Measurements from ENCODE around the gene TXNL4A.
A peak's percentile ranks its signal among the peaks of the same experiment; 100 is the strongest.

TXNL4A gene

DNA sequence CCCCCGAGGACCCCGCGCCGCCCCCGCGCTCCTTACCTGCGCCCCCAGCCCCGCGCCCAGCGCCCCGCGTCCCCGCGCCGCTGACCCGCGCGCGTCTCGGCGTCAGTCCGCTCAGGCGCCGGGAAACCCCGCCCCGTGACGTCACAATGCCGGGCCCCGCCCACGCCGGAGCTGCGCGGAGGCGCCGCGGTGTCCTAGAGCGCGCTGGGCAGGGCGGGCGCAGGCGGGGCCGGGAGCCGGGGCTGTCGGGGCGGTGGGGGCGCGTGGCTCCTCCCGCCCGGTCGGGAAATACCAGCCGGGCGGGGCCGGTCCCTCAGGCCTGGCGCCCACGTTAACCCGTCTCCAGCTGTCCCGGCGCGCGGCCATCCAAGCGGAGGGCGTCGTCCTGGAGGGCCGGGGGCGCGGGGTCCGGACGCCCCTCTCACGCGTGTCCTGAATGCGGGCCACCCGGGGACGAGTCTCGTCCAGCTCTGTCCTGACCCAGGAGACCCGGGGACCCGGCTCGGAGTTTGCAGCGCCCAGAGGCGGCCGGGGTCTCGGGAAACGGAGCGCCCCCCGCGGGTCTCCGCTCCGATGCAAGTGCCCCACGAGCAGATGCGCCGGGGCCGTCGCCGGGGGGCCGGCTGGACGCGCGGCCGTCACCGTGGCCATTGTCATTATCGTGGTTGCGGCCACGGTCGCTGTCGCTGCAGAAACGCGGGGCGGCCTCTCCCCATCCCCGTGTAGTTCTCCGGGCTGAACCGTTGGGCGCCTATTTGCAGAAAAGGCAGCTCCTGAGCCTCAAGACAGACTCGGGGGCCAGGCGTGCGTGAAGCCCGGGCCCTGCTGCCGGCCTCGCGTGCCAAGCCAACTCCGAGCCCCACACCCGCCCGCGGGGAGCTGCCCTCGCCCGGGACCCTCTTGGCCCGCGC is 36.6 kb downstream of the TXNL4A start, which contains the start of gene SLC66A2:
SLC66A2 (minus strand) TSS at position 109 of the 911 bp plus-strand sequence. CDS start 727 bp downstream, outside the sequence.
- H3K4me3 ChIP-seq (ENCODE audit: low read length), result peak within 1 kb of the TSS; percentile 93
- H3K4me2 ChIP-seq (ENCODE audit: low read length), result peak within 1 kb of the TSS; percentile 99
- peaks cover 8% of the 10 kb centered on the region for H3K4me1 ChIP-seq (ENCODE audit: control insufficient read depth, insufficient read depth, low read length)
- H3K9me3 ChIP-seq (replicated peaks; ENCODE audit: low read length), result no peaks in the 10 kb centered on the region
- H3K36me3 ChIP-seq (ENCODE audit: insufficient read depth, low read length), result peaks cover 8% of the 10 kb centered on the region
- peak within 1 kb of the TSS; percentile 86 for H3K9ac ChIP-seq (ENCODE audit: low read depth, low read length)
- H3K27me3 ChIP-seq (ENCODE audit: control insufficient read depth, insufficient read depth, low read length), result no peaks in the 10 kb centered on the region

DNA sequence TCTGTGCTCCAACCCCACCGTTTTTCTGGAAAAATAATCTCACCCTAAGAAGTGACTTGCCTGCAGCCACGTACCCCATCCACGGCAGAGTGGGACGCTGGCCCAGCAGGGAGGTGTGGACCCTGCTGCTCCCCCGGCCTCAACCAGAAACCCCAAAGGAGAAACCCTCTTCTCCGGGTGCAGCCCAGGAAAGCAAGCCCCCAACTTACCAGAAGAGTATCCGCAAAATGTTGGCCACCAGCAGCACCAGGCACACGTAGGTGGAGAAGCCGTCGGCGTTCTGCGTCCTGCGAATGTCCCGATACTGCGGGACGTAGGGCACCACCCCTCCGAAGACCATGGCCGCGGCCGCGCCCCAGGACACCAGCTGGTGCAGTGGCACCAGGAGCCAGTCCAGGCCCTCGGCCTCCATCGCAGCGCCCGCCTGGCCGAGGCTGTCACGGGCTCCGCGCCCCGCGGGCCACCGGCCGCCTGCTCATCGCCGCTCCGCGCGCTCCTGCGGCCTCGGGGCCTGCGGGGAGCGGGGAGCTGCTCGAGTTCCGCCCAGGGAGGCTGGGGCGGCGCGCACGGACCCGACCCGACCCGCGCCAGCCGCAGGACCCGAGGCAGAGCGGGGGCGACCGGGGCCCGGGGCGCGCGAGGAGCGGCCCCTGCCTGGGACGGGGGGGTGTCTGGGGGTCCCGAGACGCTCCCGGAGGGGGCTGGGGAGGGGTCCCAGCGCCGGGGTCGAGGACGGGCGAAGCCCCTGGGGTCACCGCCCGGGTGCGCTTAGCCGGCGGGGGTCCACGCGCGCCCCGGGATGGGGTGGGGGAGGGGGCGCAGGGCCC is 37.6 kb downstream of the TXNL4A start:
- peaks cover 8% of the 10 kb centered on the region for H3K4me1 ChIP-seq (ENCODE audit: control insufficient read depth, insufficient read depth, low read length)
- H3K4me3 ChIP-seq (ENCODE audit: low read length), result peak overlapping the region; percentile 93
- H3K4me2 ChIP-seq (ENCODE audit: low read length), result peak overlapping the region; percentile 99
- H3K9ac ChIP-seq (ENCODE audit: low read depth, low read length), result peak overlapping the region; percentile 85
- peaks cover 8% of the 10 kb centered on the region for H3K36me3 ChIP-seq (ENCODE audit: insufficient read depth, low read length)
- no peaks in the 10 kb centered on the region for H3K9me3 ChIP-seq (replicated peaks; ENCODE audit: low read length)
- no peaks in the 10 kb centered on the region for H3K27me3 ChIP-seq (ENCODE audit: control insufficient read depth, insufficient read depth, low read length)

DNA sequence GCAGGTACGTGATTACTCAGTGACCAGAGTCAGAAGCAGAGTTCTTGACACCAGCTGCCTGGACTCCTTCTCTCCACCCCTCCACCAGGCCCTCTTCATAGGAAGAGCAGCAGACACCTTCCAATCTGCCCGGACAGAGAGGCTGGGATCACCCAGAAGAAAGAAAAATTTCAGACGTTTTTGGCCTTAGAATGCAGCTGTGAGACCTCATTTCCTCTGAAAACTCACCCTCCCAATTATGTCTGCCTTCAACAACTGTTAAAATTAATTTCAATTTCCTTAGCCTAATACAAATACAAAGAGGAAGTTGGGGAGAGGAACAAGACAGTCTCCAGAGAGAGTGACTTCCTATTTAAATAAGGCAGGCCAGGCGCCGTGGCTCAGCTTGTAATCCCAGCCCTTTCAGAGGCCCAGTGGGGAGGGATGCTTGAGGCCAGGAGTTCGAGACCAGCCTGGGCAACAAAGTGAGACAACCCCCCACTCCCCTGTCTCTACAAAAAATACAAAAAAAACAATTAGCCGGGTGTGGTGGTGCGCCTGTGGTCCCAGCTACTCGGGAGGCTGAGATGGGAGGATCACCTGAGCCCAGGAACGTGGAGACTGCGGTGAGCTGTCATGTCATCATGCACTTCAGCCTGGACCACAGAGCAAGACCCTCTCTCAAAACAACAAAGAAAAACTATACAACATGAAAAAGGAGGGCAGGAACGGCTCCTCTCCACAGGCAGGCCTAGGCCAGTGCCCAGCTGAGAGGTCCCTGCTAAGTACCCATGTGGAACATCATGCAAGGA is 38.5 kb downstream of the TXNL4A start:
- Histone ChIP-seq H3K4me1 (ENCODE audit: control insufficient read depth, insufficient read depth, low read length) (peaks cover 8% of the 10 kb centered on the region), H3K4me3 (ENCODE audit: low read length) (peak overlapping the region; percentile 93), H3K9ac (ENCODE audit: low read depth, low read length) (peak overlapping the region; percentile 85), H3K9me3 (replicated peaks; ENCODE audit: low read length) (no peaks in the 10 kb centered on the region), H3K27me3 (ENCODE audit: control insufficient read depth, insufficient read depth, low read length) (no peaks in the 10 kb centered on the region), H3K36me3 (ENCODE audit: insufficient read depth, low read length) (peaks cover 8% of the 10 kb centered on the region), H3K4me2 (ENCODE audit: low read length) (peak overlapping the region; percentile 99)

DNA sequence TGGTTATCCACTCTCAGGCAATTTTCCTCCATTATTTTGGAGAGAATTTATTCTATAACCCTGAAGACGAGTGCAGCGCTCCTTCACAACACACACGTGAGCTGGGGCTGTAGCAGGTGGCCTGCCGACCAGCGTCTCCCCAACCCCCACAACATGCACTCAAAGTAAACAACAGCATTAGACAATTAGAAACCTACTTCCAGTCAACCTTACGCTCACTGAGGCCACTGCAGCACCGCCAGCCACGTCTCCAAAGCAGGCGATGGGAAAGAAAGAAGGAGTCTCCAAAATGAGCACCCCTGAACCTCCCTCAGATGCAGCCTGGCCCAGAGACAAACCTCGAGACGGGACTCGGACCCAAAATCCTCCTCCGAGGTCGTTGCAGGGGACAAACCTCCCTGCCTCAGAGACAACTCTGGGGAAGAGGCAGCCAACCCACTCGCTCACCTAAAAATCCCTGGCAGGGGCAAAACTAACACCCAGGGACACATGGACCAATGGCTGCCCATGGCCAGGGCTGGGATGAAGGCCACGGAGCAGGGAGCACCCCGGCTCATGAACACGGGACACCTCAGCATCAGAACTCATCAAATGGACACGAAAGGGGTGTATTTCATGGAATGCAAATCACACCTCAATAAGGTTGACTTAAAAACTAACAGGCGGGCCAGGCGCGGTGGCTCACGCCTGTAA is 39.5 kb downstream of the TXNL4A start:
- H3K9ac ChIP-seq (ENCODE audit: low read depth, low read length), result no peak overlapping the region
- H3K36me3 ChIP-seq (ENCODE audit: insufficient read depth, low read length), result peaks cover 8% of the 10 kb centered on the region
- H3K4me3 ChIP-seq (ENCODE audit: low read length), result no peak overlapping the region
- no peaks in the 10 kb centered on the region for H3K9me3 ChIP-seq (replicated peaks; ENCODE audit: low read length)
- H3K4me1 ChIP-seq (ENCODE audit: control insufficient read depth, insufficient read depth, low read length), result peaks cover 8% of the 10 kb centered on the region
- no peak overlapping the region for H3K4me2 ChIP-seq (ENCODE audit: low read length)
- no peaks in the 10 kb centered on the region for H3K27me3 ChIP-seq (ENCODE audit: control insufficient read depth, insufficient read depth, low read length)

DNA sequence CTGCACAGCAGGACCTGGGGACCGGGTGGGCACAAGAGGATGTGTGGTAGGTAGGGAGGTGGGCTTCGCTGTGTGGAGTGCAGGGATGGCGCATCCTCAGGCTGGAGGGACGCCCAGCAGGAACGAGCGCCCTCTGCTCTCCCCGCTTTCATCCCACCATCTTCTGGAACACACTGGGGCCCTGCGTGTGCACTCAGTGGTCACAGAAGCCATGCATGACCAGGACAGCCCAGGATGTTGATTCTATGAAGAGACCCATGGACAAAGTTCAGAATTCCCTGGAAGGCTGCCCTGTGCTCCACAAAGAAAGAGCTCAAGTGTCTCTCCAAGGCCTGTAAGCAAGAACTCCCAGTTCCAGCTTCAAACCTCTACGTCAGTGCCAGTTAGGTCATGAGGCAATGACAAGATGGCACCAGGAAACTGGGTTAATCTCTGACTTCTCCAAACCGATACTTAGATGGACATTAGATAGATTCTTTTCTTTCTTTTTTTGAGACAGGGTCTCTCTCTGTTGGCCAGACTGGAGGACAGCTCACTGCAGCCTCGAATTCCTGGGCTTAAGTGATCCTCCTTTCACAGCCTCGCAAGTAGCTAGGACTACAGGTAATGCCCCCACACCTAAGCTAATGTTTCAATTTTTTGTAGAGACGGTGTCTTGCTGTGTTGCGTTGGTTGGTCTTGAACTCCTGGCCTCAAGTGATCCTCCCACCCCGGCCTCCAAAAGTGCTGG is 40.3 kb downstream of the TXNL4A start:
- no peaks in the 10 kb centered on the region for H3K9me3 ChIP-seq (replicated peaks; ENCODE audit: low read length)
- H3K9ac ChIP-seq (ENCODE audit: low read depth, low read length), result no peak overlapping the region
- H3K4me3 ChIP-seq (ENCODE audit: low read length), result no peak overlapping the region
- no peaks in the 10 kb centered on the region for H3K27me3 ChIP-seq (ENCODE audit: control insufficient read depth, insufficient read depth, low read length)
- peaks cover 11% of the 10 kb centered on the region for H3K36me3 ChIP-seq (ENCODE audit: insufficient read depth, low read length)
- H3K4me1 ChIP-seq (ENCODE audit: control insufficient read depth, insufficient read depth, low read length), result peaks cover 8% of the 10 kb centered on the region
- H3K4me2 ChIP-seq (ENCODE audit: low read length), result no peak overlapping the region

DNA sequence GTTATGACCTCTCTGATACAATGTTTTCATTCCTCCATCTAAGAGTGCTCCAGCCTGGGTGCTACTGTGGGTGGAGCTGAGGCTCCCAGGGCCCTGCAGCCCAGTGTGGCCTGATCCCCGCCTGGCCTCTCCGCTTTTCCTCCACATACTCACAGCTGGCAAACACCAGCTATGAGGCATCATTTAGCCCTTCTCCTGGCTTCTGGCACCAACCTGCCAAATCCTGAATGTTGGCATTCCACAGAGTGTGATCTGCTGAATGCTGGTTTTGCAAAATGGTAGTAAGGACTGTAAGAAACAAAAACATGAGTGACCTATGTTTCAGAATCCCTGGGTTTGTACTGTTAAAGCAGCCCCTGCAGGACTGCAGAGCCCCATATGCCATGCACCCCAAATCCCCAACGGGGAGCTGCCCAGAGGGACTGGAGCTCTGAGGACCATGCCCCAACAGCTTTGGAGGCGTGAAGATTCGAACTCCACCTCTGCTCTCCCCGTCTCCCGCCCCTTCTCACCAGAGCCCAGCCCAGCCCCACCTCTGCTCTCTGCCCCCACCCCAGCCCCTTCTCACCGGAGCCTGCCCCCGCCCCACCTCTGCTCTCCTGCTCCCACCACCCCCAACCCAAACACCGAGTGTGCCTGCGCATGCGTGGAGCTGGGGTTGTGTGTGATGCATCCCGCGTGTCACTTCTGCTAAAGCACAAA is 41.2 kb downstream of the TXNL4A start:
- no peak overlapping the region for H3K9ac ChIP-seq (ENCODE audit: low read depth, low read length)
- H3K36me3 ChIP-seq (ENCODE audit: insufficient read depth, low read length), result peaks cover 19% of the 10 kb centered on the region
- no peak overlapping the region for H3K4me3 ChIP-seq (ENCODE audit: low read length)
- peaks cover 8% of the 10 kb centered on the region for H3K4me1 ChIP-seq (ENCODE audit: control insufficient read depth, insufficient read depth, low read length)
- H3K27me3 ChIP-seq (ENCODE audit: control insufficient read depth, insufficient read depth, low read length), result no peaks in the 10 kb centered on the region
- H3K9me3 ChIP-seq (replicated peaks; ENCODE audit: low read length), result no peaks in the 10 kb centered on the region
- H3K4me2 ChIP-seq (ENCODE audit: low read length), result no peak overlapping the region

DNA sequence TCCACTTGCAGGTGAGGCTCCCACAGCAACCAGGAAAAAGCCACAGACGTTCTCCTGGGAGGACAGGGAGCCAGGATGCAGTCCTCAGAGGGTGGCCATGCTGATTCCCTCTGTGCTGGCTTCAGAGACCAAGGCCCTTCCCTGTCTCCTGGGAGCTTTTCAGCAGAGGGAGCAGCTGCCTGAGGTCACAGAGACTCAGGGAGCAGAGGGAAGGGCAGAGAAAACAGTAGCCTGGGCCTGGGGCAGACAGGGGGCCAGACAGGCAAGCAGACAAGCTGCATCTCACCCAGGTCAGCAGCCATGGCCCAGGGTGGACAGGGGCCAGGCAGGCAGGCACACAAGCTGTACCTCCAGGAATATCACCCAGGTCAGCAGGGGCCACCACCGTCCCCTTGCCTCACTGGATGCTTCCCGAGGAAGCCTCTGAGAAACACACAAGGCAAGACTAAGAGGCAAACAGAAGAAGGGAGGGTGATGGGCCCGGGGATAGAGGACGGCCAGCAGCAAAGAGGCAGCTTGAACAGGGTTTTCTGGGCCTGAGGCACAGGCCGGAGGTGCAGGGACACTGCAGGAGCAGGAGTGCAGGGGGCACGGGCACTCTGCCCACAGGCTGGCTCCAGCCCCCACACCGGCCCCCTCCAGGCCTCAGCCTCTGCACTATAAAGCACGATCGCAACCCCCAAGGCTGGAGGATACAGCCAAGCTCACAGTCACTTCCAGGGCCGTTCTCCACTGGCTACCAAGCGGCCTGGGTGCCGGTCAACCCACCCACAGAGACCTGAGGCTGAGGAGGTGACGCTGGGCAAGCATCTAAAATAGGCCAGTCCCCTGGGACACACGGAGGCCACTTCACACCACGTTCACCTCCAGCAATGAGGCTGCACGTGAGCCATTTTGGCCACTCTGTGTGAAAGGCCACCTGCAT is 43.0 kb downstream of the TXNL4A start:
- Histone ChIP-seq H3K36me3 (ENCODE audit: insufficient read depth, low read length) (peaks cover 33% of the 10 kb centered on the region), H3K9me3 (replicated peaks; ENCODE audit: low read length) (no peaks in the 10 kb centered on the region), H3K27me3 (ENCODE audit: control insufficient read depth, insufficient read depth, low read length) (no peaks in the 10 kb centered on the region), H3K4me1 (ENCODE audit: control insufficient read depth, insufficient read depth, low read length) (peaks cover 8% of the 10 kb centered on the region), H3K9ac (ENCODE audit: low read depth, low read length) (no peak overlapping the region), H3K4me3 (ENCODE audit: low read length) (no peak overlapping the region), H3K4me2 (ENCODE audit: low read length) (no peak overlapping the region)

DNA sequence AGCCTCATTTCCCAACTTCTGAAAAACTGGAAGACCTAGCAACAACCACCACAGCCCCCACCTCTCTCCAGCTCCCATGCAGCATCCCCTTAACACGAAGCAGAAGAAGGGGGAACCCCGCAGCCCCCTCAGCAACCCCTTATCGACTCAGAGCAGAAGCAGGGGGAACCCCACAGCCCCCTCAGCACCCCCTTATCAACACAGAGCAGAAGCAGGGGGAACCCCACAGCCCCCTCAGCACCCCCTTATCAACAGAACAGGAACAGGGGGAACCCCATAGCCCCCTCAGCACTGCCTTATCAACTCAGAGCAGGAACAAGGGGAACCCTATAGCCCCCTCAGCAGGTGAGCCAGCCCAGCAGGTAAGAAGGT is 43.6 kb downstream of the TXNL4A start:
- H3K4me3 ChIP-seq (ENCODE audit: low read length), result no peak overlapping the region
- H3K36me3 ChIP-seq (ENCODE audit: insufficient read depth, low read length), result peaks cover 33% of the 10 kb centered on the region
- no peaks in the 10 kb centered on the region for H3K9me3 ChIP-seq (replicated peaks; ENCODE audit: low read length)
- no peak overlapping the region for H3K9ac ChIP-seq (ENCODE audit: low read depth, low read length)
- H3K4me1 ChIP-seq (ENCODE audit: control insufficient read depth, insufficient read depth, low read length), result peaks cover 3% of the 10 kb centered on the region
- H3K27me3 ChIP-seq (ENCODE audit: control insufficient read depth, insufficient read depth, low read length), result no peaks in the 10 kb centered on the region
- H3K4me2 ChIP-seq (ENCODE audit: low read length), result no peak overlapping the region

DNA sequence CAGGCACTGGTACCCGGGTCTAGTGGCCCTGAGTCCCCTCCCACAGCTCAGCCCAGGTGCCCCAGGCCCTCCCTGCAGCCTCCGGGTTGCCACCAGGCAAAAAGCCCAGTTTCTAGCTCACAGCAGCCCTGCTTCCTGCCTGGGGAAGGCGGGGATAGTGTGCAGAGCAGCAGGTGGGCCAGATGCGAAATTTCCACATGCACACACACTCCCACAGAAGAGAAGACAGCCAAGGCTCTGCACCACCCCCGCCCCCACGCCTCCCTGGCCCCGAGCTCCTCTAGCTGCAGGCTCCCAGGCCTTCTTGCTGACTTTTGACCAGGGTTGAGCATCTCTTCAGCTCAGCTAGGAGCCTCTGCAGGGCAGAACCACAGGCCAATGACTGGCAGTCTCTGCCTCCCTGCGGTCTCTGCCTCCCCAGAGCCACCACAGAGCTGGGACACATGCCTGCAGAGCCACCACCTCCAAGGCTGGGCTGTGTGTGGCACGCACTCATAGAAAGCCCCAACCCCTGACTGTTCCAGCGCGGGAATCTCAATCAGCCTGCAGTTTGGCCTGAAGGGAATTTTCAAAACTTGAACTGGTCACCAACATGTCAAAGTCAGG is 44.1 kb downstream of the TXNL4A start:
- no peak overlapping the region for H3K4me2 ChIP-seq (ENCODE audit: low read length)
- H3K27me3 ChIP-seq (ENCODE audit: control insufficient read depth, insufficient read depth, low read length), result no peaks in the 10 kb centered on the region
- no peak overlapping the region for H3K4me3 ChIP-seq (ENCODE audit: low read length)
- peaks cover 33% of the 10 kb centered on the region for H3K36me3 ChIP-seq (ENCODE audit: insufficient read depth, low read length)
- H3K9ac ChIP-seq (ENCODE audit: low read depth, low read length), result no peak overlapping the region
- H3K4me1 ChIP-seq (ENCODE audit: control insufficient read depth, insufficient read depth, low read length), result no peaks in the 10 kb centered on the region
- no peaks in the 10 kb centered on the region for H3K9me3 ChIP-seq (replicated peaks; ENCODE audit: low read length)
